GM21528 (cell line): Measurements from ENCODE around the gene MORN2.
"Not testable (repeated sequence)": the region's sequence is repeated elsewhere in the genome, so short reads cannot be mapped to it uniquely, and the experiment has no call there.

Experiments
- ATAC-seq: cut with Tn5 transposase; IDR thresholded peaks from one replicate; pipeline ENCODE4 v1.9.1; 2021; ENCODE audit warnings: mild to moderate bottlenecking, moderate library complexity; ENCODE audit not compliant: unreplicated experiment, low FRiP score

The MORN2 gene

DNA sequence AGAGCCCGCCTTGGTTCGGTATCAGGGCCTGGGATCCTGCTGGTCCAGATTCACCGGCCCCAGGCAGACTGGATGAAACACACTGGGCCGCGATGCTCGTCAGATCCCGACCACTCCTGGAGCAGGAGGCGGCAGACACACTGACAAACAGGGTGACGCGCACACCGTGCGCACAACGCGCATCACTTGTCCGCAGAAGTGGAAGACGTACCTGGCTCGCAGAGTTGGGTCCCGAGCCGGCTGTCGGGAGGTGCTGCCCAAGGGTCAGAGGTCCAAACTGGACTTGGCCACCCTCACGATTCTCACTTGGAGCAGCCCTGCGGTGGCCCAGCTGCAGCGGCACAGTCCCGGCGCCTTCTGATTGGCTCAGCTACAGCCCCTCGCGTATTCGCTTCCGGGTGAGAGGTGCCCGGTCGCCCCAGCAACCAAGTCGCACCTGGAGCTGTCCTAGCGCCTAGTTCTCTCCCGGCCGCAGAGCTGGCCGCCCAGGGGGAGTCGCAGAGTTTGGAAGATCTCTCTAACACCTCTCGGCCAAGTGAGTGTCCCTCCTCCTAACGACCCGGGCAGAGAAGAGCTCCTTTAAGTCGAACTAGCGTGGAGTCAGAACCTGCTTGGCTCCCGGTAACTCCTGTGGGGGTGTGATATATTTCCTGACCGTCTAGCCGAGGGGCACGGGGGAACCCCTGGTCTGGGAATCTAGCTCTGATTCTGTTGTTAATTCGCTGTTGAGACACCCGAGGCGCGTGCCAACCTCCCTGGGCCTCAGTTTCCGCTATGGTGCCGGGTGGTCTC is at the start of gene MORN2, which contains the start of gene DHX57:
Gene MORN2 (plus strand): TSS at position 401 of the 792 bp plus-strand sequence.
Gene DHX57 (minus strand): TSS at position 359 of the 792 bp plus-strand sequence. CDS start 7,529 bp downstream, outside the sequence.
- ATAC-seq = peak; percentile 100

GRCh38 chr2:38827539-38828145 is 48.1 kb upstream of the MORN2 start:
- not testable (repeated sequence) for ATAC-seq

- no peak for ATAC-seq
These were observed 47.3 kb upstream of the MORN2 start for GRCh38 chr2:38828460-38828859.

DNA sequence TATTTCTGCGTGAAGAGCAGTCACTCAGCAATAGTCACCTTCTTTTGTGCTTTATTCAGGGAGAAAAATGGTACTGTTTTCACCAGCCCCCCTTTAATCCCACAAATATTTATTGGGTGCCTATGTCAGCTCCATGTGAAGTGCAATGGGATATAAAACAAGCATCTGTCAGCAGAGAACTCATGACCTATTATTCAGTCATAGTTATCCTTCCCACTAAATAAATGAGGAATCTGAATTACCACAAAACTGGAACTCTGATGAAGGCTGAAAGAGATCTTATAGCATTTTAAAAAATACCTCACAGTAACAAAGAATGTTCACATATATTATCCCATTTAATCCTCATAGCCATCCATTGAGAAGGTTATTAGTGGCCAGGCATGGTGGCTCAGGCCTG is 45.8 kb upstream of the MORN2 start:
- no peak for ATAC-seq

DNA sequence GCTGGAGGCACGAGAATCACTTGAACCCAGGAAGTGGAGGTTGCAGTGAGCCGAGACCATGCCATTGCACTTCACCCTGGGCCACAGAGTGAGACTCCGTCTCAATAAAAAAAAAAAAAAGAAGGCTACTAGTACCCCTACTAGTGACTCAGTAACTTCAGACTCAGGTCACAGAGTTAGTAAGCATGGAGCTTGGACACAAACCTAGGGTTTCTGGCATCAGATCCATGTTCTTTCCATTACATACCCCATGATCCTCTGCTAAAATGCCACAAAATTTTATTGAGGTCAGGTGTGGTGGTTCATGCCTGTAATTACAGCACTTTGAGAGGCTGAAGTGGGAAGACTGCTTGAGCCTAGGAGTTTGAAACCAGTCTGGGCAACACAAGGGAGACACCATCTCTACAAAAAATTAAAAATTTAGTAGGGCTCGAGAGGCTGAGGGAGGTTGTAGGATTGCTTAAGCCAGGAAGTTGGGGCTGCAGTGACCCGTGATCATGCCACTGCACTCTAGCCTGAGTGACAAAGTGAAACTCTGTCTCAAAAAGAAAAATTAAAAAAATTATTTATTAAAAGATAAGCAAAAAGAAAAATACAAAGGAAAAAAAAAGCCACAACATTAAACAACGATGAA is 45.1 kb upstream of the MORN2 start:
- ATAC-seq = no peak

DNA sequence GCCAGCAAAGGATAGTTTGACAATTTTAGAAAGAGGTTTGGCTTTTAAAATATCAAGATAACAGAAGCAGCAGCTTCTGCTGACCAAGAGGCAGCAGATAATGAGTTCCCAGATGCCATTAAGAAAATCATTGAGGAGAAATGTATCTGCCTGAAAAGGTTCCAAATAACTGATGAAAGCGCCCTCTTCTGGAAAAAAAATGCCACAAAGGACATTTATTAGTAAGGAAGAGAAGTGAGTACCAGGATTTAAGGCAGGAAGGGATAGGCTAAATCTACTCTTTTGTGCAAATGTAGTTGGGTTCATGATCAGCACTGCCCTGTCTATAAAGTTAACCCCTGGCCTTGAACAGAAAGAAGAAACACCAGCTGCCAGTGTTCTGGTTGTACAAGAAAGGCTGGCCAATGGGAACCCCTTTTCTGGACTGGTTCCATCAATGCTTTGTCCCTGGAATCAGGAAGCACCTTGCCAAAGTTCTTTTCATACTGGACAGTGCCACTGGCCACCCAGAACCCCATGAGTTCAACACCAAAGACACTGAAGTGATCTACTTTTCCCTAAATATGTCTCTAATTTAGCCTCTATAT is 40.7 kb upstream of the MORN2 start:
- no peak for ATAC-seq

DNA sequence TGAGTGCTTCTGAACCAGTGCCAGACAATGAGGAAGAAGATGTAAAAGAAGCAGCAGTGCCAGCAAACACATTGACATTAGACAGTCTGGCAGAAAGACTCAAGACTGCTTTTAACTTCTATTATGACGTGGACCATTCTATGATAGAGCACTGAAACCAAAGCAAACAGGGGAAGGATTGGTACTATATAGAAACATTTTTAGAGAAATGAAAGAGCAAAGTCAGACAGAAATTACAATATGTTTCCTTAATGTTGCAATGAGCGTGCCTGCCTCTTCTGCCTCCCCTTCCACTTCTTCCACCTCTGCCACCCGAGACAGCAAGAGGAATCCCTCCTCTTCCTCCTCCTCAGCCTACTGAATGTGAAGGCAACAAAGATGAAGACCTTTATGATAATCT is 39.8 kb upstream of the MORN2 start:
- ATAC-seq = peak; percentile 93

DNA sequence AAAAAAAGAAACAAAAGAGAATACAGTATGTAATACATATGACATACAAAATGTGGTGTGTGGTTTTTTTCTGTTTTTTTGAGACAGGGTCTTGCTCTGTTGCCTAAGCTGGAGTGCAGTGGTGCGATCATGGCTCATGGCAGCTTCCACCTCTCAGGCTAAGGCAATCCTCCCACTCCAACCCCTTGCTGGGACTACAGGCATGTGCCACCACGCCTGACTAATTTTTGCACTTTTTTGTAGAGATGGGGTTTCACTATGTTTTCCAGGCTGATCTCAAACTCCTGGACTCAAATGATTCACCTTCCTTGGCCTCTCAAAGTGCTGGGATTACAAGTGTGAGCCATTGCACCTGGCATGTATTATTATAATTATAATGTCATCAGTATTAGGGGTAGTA is 39.0 kb upstream of the MORN2 start:
- ATAC-seq = no peak

DNA sequence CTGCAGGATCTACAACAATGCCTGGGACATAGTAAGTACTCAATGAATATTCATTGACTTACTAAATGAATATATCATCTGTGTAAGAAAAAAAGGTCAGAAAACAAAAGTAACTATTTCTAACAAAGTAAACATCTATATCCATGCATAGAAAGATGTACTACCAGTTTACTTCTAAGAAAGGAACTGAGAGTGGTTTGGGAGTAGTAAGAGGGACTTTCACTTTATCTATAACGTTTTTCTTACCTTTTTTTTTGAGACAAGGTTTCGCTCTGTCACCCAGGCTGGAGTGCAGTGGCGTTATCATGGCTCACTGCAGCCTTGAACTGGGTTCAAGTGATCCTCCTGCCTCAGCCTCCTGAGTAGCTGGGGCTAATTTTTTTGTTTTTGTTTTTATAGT is 25.7 kb upstream of the MORN2 start:
- peak; percentile 90 for ATAC-seq

DNA sequence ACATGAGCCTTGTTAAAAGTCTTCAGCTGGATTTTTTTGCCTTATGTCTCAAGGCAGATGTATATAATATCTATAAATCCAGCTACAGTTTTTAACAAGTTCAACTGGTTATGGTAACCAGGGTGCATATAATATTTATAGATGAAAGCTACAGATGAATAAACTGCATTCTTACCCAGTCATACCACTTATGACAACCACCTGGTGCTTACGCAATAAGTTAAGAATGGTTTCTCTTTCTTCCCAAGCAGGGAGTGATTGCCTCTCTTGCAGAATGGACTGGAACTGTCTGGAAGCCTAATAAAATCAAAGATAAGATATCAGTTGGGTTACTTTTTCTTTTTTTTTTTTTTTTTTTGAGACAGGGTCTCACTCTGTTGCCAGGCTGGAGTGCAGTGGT is 19.6 kb upstream of the MORN2 start:
- no peak for ATAC-seq

- ATAC-seq = no peak
These were observed 13.3 kb upstream of the MORN2 start for GRCh38 chr2:38862476-38862875.

GRCh38 chr2:38863061-38863695 is 12.6 kb upstream of the MORN2 start:
- ATAC-seq = no peak

GRCh38 chr2:38866773-38867443 is 8.9 kb upstream of the MORN2 start:
- no peak for ATAC-seq

GRCh38 chr2:38871432-38871831 is 4.3 kb upstream of the MORN2 start:
- ATAC-seq = no peak

DNA sequence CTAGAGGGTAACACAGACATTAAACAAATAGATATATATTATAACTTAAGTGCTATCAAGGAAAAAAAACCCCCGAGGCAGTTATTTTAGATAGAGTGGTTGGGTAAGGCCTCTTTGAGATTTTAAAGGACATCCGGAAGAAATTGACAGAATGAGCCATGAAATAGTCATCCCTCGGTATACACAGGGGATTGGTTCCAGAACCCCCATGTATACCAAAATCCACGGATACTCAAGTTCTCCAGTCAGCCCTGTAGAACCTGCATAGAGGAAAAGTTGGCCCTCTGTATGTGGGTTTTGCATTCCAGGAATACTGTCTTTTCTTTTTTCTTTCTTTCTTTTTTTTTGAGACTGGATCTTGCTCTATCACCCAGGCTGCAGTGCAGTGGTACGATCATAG is 2.0 kb upstream of the MORN2 start:
- ATAC-seq = no peak

GRCh38 chr2:38875227-38875575 is 575 bp upstream of the MORN2 start:
- no peak for ATAC-seq

- no peak for ATAC-seq
These were observed 631 bp downstream of the MORN2 start for GRCh38 chr2:38876407-38876806.

GRCh38 chr2:38886063-38886462 is 10.3 kb downstream of the MORN2 start:
- ATAC-seq = no peak

DNA sequence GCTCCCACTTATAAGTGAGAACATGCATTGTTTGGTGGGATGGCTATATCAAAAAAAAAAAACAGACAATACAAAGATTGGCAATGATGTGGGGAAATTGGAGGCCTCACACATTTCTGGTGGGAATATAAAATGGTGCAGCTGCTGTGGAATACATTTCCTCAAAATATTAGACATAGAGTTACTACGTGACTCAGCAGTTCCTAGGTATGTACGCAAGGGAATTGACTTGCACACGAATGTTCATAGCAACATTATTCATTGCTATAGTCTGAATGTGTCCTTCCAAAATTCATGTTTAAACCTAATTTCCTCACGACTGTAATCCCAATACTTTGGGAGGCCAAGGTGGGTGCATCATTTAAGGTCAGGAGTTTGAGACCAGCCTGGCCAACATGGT is 11.6 kb downstream of the MORN2 start:
- no peak for ATAC-seq

DNA sequence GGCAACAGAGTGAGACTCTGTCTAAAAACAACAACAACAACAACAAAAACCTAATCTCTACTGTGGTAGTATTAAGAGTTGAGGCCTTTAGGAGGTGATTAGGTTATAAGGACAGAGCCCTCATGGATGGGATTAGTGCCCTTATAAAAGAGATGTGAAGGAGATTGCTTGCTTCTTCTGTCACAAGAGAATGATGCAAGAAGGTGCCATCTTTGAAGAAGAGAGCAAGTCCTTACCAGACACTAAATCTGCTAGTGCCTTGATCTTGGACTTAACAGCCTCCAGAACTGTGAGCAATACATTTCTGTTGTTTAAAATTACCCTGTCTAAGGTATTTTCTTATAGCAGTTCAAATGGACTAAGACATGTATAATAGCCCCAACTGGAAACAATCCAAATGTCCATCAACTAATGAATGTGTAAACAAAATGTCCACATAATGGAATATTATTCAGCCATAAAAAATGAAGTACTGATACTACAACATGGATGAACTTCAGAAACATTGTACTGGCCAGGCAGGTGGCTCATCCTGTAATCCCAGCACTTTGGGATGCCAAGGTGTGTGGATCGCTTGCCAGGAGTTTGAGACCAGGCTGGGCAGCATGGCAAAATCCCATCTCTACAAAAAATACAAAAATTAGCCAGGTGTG is 12.3 kb downstream of the MORN2 start:
- ATAC-seq = no peak
